HG03442 (cell line): ENCODE data around the gene GPR179.

Experiments used
- ATAC-seq: cut with Tn5 transposase; IDR thresholded peaks from one replicate; pipeline ENCODE4 v1.9.1; 2021; ENCODE audit warnings: mild to moderate bottlenecking, moderate library complexity; ENCODE audit not compliant: unreplicated experiment

GPR179 gene

GRCh38 chr17:38343608-38344419 is at the start of gene GPR179:
TSS of gene GPR179 (minus strand) at chr17:38343956. CDS start at chr17:38343789, 167 bp downstream.
- ATAC-seq, result no peak

- ATAC-seq, result no peak
Observed at GRCh38 chr17:38379448-38379847, 35.7 kb upstream of the GPR179 start.

GRCh38 chr17:38369124-38369886 is 25.5 kb upstream of the GPR179 start:
- ATAC-seq, result no peak

GRCh38 chr17:38364741-38365140 is 21.0 kb upstream of the GPR179 start:
- no peak for ATAC-seq

GRCh38 chr17:38363016-38363415 is 19.3 kb upstream of the GPR179 start:
- ATAC-seq, result no peak

- ATAC-seq, result no peak
Observed at GRCh38 chr17:38361694-38362465, 18.1 kb upstream of the GPR179 start.

- no peak for ATAC-seq
Observed at GRCh38 chr17:38358586-38359513, 15.1 kb upstream of the GPR179 start.

GRCh38 chr17:38357486-38358123 is 13.8 kb upstream of the GPR179 start:
- no peak for ATAC-seq

- ATAC-seq, result no peak
Observed at GRCh38 chr17:38355251-38355650, 11.5 kb upstream of the GPR179 start.

- no peak for ATAC-seq
Observed at GRCh38 chr17:38354466-38354865, 10.7 kb upstream of the GPR179 start.

GRCh38 chr17:38353668-38354067 is 9.9 kb upstream of the GPR179 start:
- no peak for ATAC-seq

- ATAC-seq, result no peak
Observed at GRCh38 chr17:38353086-38353604, 9.4 kb upstream of the GPR179 start.

GRCh38 chr17:38352245-38353085 is 8.7 kb upstream of the GPR179 start:
- ATAC-seq, result peak; percentile 13

GRCh38 chr17:38351412-38352222 is 7.9 kb upstream of the GPR179 start, which contains the start of gene SOCS7:
TSS of gene SOCS7 (plus strand) at chr17:38351844. CDS start at chr17:38352053, 209 bp downstream.
- ATAC-seq, result peak; percentile 87

- no peak for ATAC-seq
Observed at GRCh38 chr17:38350035-38350434, 6.3 kb upstream of the GPR179 start.

- ATAC-seq, result no peak
Observed at GRCh38 chr17:38349097-38349730, 5.5 kb upstream of the GPR179 start.

- no peak for ATAC-seq
Observed at GRCh38 chr17:38345743-38346142, 2.0 kb upstream of the GPR179 start.
